Liver (tissue), 9 donors: ENCODE results near the gene DLST. TPM values are rescaled to one million over a fixed set of nuclear protein-coding genes. Genes with fewer than 3 reads are reported as not detected.

Experiments used
- DNase-seq: peaks from one replicate; pipeline ENCODE4 v3.0.0-alpha.2; 2017; ENCODE audit warnings: low spot score
- H3K27ac ChIP-seq, 2 donors: one replicate each; pipeline ENCODE4 v1.7.0; 2013; ENCODE audit warnings: inconsistent platforms in 2 of 2, low read length in 2 of 2, control low read depth in 1 of 2, low read depth in 1 of 2, mild to moderate bottlenecking in 1 of 2
- H3K27me3 ChIP-seq, 4 donors: one replicate each; pipeline versions ENCODE4 v1.6.1 to v1.7.0; 2013; ENCODE audit warnings: low read length in 3 of 4, inconsistent platforms in 1 of 4, mild to moderate bottlenecking in 1 of 4, moderate library complexity in 1 of 4; ENCODE audit not compliant: control insufficient read depth in 4 of 4, insufficient read depth in 4 of 4
- H3K36me3 ChIP-seq, 4 donors: one replicate each; pipeline versions ENCODE4 v1.6.1 to v1.7.0; 2013; ENCODE audit warnings: low read length in 3 of 4, mild to moderate bottlenecking in 3 of 4, low read depth in 1 of 4, moderate library complexity in 1 of 4; ENCODE audit not compliant: control insufficient read depth in 4 of 4, insufficient read depth in 3 of 4
- H3K4me1 ChIP-seq, 4 donors: one replicate each; pipeline versions ENCODE4 v1.6.1 to v1.7.0; 2013; ENCODE audit warnings: low read length in 3 of 4, mild to moderate bottlenecking in 3 of 4, moderate library complexity in 1 of 4; ENCODE audit not compliant: control insufficient read depth in 4 of 4, insufficient read depth in 4 of 4
- H3K4me3 ChIP-seq, 3 donors: one replicate each; pipeline versions ENCODE4 v1.6.1 to v1.7.0; 2013; ENCODE audit warnings: low read length in 3 of 3, control low read depth in 1 of 3, low read depth in 1 of 3, mild to moderate bottlenecking in 1 of 3
- H3K9ac ChIP-seq, 2 donors: one replicate each; pipeline ENCODE4 v1.7.0; 2013; ENCODE audit warnings: low read length in 2 of 2, mild to moderate bottlenecking in 2 of 2, moderate library complexity in 2 of 2, control low read depth in 1 of 2, low read depth in 1 of 2
- H3K9me3 ChIP-seq, 4 donors: one replicate each; pipeline versions ENCODE4 v1.6.1 to v1.7.0; 2013; ENCODE audit warnings: low read length in 3 of 4; ENCODE audit not compliant: control insufficient read depth in 4 of 4
- CTCF ChIP-seq: fragments of 150-350 bp; IDR thresholded peaks from 2 replicates; pipeline ENCODE4 v1.5.1; 2017; ENCODE audit warnings: improper control_type of control experiment, low read depth, low read length; ENCODE audit not compliant: missing input control
- EGR1 ChIP-seq, 2 donors: IDR thresholded peaks; 2 replicates each; pipeline ENCODE4 v1.6.1; 2016 to 2018; ENCODE audit warnings: antibody characterized with exemption in 2 of 2, low read depth in 2 of 2
- FOXA1 ChIP-seq: IDR thresholded peaks from 2 replicates; pipeline ENCODE4 v1.6.1; 2016; ENCODE audit warnings: antibody characterized with exemption
- FOXA2 ChIP-seq: IDR thresholded peaks from 2 replicates; pipeline ENCODE4 v1.6.1; 2016; ENCODE audit warnings: antibody characterized with exemption
- GABPA ChIP-seq, 2 donors: IDR thresholded peaks in 1 of 2; conservative IDR thresholded peaks in 1 of 2; 2 replicates each; pipeline ENCODE4 v1.6.1; 2016; ENCODE audit warnings: antibody characterized with exemption in 2 of 2, mild to moderate bottlenecking in 1 of 2, moderate library complexity in 1 of 2
- HNF4A ChIP-seq, 2 donors: conservative IDR thresholded peaks; 2 replicates each; pipeline ENCODE4 v1.6.1; 2016; ENCODE audit warnings: antibody characterized with exemption in 2 of 2, mild to moderate bottlenecking in 2 of 2
- HNF4G ChIP-seq: IDR thresholded peaks from 2 replicates; pipeline ENCODE4 v1.6.1; 2016; ENCODE audit warnings: antibody characterized with exemption
- JUND ChIP-seq, 2 donors: IDR thresholded peaks; 2 replicates each; pipeline ENCODE4 v1.6.1; 2016; ENCODE audit warnings: antibody characterized with exemption in 2 of 2
- MAX ChIP-seq: IDR thresholded peaks from 2 replicates; pipeline ENCODE4 v1.6.1; 2016; ENCODE audit warnings: antibody characterized with exemption
- NR2F2 ChIP-seq: IDR thresholded peaks from 2 replicates; pipeline ENCODE4 v1.6.1; 2016; ENCODE audit warnings: antibody characterized with exemption
- RAD21 ChIP-seq, 2 donors: IDR thresholded peaks; 2 replicates each; pipeline ENCODE4 v1.6.1; 2016; ENCODE audit warnings: antibody characterized with exemption in 2 of 2, mild to moderate bottlenecking in 2 of 2
- REST ChIP-seq: IDR thresholded peaks from 2 replicates; pipeline ENCODE4 v1.6.1; 2016; ENCODE audit warnings: antibody characterized with exemption, mild to moderate bottlenecking
- RXRA ChIP-seq, 2 donors: IDR thresholded peaks; 2 replicates each; pipeline ENCODE4 v1.6.1; 2017 to 2018; ENCODE audit warnings: antibody characterized with exemption in 2 of 2, mild to moderate bottlenecking in 1 of 2
- SP1 ChIP-seq: IDR thresholded peaks from 2 replicates; pipeline ENCODE4 v1.6.1; 2018; ENCODE audit warnings: antibody characterized with exemption, mild to moderate bottlenecking
- TAF1 ChIP-seq: conservative IDR thresholded peaks from 2 replicates; pipeline ENCODE4 v1.6.1; 2016; ENCODE audit warnings: antibody characterized with exemption, mild to moderate bottlenecking
- YY1 ChIP-seq: IDR thresholded peaks from 2 replicates; pipeline ENCODE4 v1.6.1; 2016; ENCODE audit warnings: antibody characterized with exemption, mild to moderate bottlenecking
- WGBS: extraction: QIAGEN DNeasy Blood & Tissue Kit; methylation state at CpG from one replicate; pipeline ENCODE4 v1.1.7; 2013; 5-methylcytosine and 5-hydroxymethylcytosine counted together
- polyA plus RNA-seq, 2 donors: library from polyadenylated mRNA; stranded (reverse) in 1 of 2; unstranded in 1 of 2; fragments of 200-250 nt in 1 of 2; fragments of >200 nt in 1 of 2; fragmentation: Nextera tagmentation in 1 of 2; extraction: Ambion mirVana in 1 of 2; gene quantifications; one replicate each; pipeline versions ENCODE4 v1.2.1 to v1.2.3, GENCODE V29; 2013 to 2015
- total RNA-seq, 2 donors: library from RNA; depleted of rRNA; stranded (reverse); fragments of >200 nt; gene quantifications; one replicate each; pipeline ENCODE4 v1.2.3, GENCODE V29; 2014
- TF ChIP-seq, protein P1 (sequence below): IDR thresholded peaks from 2 replicates; pipeline ENCODE4 v1.6.1; 2016; ENCODE audit warnings: antibody characterized with exemption
- TF ChIP-seq, protein P2 (sequence below): IDR thresholded peaks from 2 replicates; pipeline ENCODE4 v1.6.1; 2016; ENCODE audit warnings: antibody characterized with exemption
- donor health status: healthy.
- donor health status: healthy.
- donor health status: healthy.
- donor health status: healthy.
- donor health status: healthy.

The DLST gene
- total and polyA plus RNA-seq, 4 donors, result 10.7 to 69.3 (median 49.5) TPM

DNA sequence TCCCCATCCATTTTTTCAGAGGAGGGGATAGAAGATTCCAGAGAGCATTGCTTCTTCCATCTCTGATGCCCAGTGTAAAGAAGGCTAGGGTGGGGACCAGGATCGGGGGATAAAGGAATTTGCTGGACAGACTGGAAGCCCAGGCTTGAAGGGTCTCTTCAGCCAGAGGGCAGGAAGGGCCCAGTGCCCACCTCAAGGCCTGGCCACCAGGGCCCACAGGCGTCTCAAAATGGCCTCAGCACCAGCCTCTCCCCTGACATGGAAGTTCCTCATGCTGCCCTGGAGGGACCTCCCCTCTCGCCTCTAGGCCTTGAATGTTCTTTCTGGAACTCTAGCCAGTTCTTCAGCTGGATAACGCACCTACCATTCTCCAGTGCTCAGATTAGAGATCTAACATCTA, 38.6 kb downstream of the DLST start:
- H3K27me3 ChIP-seq, result peaks cover 0 to 2% (median 0%) of the 10 kb centered on the region in 4 donors
- WGBS, result 90% methylated on average over 4 of the region's 4 CpGs
- TF ChIP-seq YY1, result no peak
- no peak for TF ChIP-seq CTCF
- no peak for TF ChIP-seq JUND (IDR thresholded peaks at IDR 0.05)
- TF ChIP-seq RXRA (IDR thresholded peaks at IDR 0.05), result no peak
- TF ChIP-seq, protein P1, sequence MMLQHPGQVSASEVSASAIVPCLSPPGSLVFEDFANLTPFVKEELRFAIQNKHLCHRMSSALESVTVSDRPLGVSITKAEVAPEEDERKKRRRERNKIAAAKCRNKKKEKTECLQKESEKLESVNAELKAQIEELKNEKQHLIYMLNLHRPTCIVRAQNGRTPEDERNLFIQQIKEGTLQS, result no peak
- TF ChIP-seq TAF1, result no peak
- no peak for TF ChIP-seq FOXA2
- TF ChIP-seq GABPA (IDR thresholded peaks at IDR 0.05 in 1 of 2, conservative IDR thresholded peaks at IDR 0.05 in 1 of 2), result no peak
- TF ChIP-seq HNF4A (conservative IDR thresholded peaks at IDR 0.05), result no peak
- TF ChIP-seq NR2F2, result no peak
- no peak for TF ChIP-seq EGR1 (IDR thresholded peaks at IDR 0.05; ENCODE audit: low read depth in 2 of 2)
- no peak for TF ChIP-seq HNF4G
- no peak for TF ChIP-seq RAD21 (IDR thresholded peaks at IDR 0.05)
- no peak for TF ChIP-seq REST
- TF ChIP-seq MAX, result no peak
- no peak overlapping the region for H3K4me3 ChIP-seq
- DNase-seq, result no peak
- H3K27ac ChIP-seq, result no peak overlapping the region
- H3K9me3 ChIP-seq, result no peaks in the 10 kb centered on the region
- no peaks in the 10 kb centered on the region for H3K36me3 ChIP-seq
- peaks cover 0 to 13% (median 3%) of the 10 kb centered on the region in 4 donors for H3K4me1 ChIP-seq
- no peak overlapping the region for H3K9ac ChIP-seq

DNA sequence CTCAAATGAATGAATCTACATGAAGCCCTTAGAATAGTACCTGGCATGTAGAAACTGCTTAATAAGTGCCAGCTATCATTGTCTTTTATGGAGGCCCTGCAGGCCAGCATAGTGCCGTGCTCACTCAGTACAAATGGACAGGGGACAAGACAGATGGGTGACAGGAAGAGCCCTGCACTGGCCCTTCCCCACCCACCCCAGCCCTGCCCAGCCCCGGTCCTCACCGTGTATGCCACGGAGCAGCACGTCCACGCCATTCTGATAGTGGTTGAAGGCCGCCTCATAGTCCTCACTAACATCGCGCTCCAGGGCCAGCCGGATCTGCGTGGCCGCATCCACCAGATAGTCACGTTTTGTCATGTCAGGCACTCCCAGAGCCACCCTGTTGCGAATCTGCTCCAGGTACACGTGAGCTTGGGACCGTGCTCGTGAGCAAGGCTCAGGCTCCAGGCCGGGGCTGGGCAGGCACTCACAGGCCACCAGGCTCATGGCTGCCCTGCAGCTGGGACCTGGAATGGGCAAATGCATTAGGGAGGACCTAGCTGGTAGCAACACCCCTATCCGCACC, 39.4 kb downstream of the DLST start:
- Histone ChIP-seq H3K4me3 (no peak overlapping the region), H3K27ac (no peak overlapping the region), H3K4me1 (peaks cover 0 to 13% (median 3%) of the 10 kb centered on the region in 4 donors), H3K36me3 (no peaks in the 10 kb centered on the region), H3K9ac (no peak overlapping the region), H3K9me3 (no peaks in the 10 kb centered on the region), H3K27me3 (peaks cover 0 to 2% (median 0%) of the 10 kb centered on the region in 4 donors)
- whole genome bisulfite sequencing, result 94% methylated on average over 19 of the region's 19 CpGs
- no peak for DNase-seq
- TF ChIP-seq NR2F2, result no peak
- no peak for TF ChIP-seq GABPA (IDR thresholded peaks at IDR 0.05 in 1 of 2, conservative IDR thresholded peaks at IDR 0.05 in 1 of 2)
- TF ChIP-seq RXRA (IDR thresholded peaks at IDR 0.05), result no peak
- no peak for TF ChIP-seq EGR1 (IDR thresholded peaks at IDR 0.05; ENCODE audit: low read depth in 2 of 2)
- no peak for TF ChIP-seq SP1
- TF ChIP-seq MAX, result no peak
- TF ChIP-seq FOXA1, result no peak
- no peak for TF ChIP-seq FOXA2
- TF ChIP-seq, protein P2, sequence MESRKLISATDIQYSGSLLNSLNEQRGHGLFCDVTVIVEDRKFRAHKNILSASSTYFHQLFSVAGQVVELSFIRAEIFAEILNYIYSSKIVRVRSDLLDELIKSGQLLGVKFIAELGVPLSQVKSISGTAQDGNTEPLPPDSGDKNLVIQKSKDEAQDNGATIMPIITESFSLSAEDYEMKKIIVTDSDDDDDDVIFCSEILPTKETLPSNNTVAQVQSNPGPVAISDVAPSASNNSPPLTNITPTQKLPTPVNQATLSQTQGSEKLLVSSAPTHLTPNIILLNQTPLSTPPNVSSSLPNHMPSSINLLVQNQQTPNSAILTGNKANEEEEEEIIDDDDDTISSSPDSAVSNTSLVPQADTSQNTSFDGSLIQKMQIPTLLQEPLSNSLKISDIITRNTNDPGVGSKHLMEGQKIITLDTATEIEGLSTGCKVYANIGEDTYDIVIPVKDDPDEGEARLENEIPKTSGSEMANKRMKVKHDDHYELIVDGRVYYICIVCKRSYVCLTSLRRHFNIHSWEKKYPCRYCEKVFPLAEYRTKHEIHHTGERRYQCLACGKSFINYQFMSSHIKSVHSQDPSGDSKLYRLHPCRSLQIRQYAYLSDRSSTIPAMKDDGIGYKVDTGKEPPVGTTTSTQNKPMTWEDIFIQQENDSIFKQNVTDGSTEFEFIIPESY, result no peak
- TF ChIP-seq JUND (IDR thresholded peaks at IDR 0.05), result no peak
- TF ChIP-seq REST, result no peak
- no peak for TF ChIP-seq RAD21 (IDR thresholded peaks at IDR 0.05)
- TF ChIP-seq HNF4A (conservative IDR thresholded peaks at IDR 0.05), result no peak
- TF ChIP-seq, protein P1, result no peak
